Measurements from ENCODE around the gene GALNT18. TPM values are rescaled to one million over a fixed set of nuclear protein-coding genes. Genes with fewer than 3 reads are reported as not detected.

The GALNT18 gene
- polyA plus RNA-seq, 12 donors = 7.0 to 14.2 (median 10.0) TPM; not detected in 1

- DNase-seq = no peak
Observed at GRCh38 chr11:11626128-11626527, 4.3 kb upstream of the GALNT18 start.

GRCh38 chr11:11624926-11625325, 3.1 kb upstream of the GALNT18 start:
- no peak for DNase-seq

DNA sequence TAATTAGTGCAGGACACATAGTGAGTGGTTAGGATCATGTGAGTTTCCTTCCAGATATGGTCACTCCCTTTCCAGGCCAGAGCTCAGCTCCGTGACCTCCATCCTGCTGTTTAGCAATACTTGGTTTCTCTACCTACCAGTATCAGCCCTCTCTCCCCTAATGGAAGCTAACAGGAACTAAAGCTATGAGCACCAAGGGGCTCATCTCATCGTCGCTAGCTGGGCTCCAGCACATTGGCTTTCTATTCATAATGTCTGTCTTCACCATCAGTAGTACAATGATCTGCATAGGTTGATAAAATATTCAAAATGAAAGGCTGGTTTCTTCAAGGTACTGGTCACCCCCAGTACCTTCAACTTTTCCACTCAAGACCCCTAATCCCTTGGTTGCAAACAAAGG, 2.4 kb upstream of the GALNT18 start:
- DNase-seq = no peak

DNA sequence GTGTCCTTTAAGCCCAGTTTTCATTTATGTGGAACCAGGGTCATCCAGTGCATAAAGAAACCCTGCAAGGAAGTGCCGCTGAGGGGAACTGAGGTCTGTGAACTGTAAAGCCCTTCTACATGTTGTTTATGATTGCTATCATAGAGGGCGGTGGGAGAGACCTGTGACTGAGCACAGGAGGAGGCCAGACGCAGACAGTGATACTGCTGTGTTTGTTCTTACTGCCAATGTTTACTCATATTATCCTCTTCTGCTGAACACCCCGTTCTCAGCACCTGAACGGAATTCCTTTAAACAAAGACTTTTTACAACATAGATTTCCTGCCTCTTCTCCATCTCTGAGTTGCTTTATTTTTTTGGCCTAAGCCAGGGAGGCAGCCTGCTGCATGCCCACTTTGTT, 967 bp upstream of the GALNT18 start:
- DNase-seq = no peak

DNA sequence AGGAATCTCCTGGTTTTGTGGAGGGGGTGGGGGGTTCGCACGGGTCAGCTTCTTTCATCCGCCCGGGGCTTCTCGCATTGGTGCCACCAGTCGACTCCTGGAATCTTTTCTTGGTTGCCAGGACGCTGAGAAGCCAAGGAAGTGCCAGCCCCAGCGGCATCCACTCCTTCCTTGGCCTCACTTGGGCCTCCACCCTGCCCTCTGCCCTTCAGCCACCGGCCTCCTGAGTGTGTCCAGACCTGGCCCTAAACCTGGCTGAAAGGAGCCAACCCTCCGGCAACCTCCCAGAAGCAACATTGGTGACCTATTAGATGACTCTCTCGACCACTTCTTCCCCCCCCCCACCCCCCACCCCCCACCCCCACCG, 518 bp upstream of the GALNT18 start:
- no peak for DNase-seq

DNA sequence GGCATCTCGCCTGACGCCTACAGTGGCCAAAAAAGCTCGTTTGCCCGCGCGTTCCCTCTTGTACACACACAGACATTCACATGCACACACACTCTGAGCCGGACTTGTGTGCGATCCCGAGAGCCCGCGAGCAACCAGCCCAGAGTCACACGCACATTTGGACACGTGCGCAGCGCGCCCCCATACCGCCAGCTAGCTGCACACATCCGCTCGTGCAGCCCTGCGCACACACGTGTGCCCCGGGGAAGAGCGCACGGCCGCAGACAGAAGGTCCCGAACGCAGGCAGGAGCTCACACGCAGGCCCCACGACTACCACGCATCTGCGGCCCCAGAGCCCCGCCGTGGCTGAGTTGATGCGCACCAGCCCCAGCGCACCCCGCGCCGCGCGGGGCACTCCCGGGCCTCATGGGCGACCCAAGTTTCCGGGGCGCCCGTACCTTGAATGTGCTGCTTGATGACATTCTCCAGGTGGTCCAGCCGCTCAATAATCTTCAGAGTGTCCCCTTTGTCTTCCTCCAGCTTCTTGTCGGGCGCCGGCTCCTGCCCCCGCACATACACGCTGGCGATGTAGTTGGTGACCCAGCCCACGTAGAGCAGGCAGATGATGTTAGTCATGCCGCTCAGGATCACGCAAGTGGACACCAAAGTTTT, 758 bp downstream of the GALNT18 start:
- DNase-seq = peak; percentile 54

GRCh38 chr11:11620173-11620920, 1.5 kb downstream of the GALNT18 start:
- DNase-seq = no peak

GRCh38 chr11:11618973-11619435, 2.8 kb downstream of the GALNT18 start:
- no peak for DNase-seq

DNA sequence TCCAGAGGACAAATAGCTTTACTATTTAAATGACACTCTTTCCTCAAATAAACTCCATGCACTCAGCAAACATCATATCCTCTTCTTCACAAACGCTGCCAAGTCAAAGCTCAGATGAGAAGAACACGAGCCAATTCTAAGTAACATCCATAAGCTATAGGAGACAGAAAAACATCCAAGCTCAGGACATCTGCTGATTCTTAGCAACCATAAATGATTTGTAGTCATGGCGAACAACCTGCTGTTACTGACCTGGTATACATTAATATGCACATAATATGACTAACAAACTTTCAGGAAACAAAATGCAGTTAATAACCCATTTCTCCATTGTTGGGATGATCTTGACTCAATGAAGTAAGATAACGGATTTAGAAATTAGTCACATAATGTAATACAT, 6.7 kb downstream of the GALNT18 start:
- DNase-seq = no peak

DNA sequence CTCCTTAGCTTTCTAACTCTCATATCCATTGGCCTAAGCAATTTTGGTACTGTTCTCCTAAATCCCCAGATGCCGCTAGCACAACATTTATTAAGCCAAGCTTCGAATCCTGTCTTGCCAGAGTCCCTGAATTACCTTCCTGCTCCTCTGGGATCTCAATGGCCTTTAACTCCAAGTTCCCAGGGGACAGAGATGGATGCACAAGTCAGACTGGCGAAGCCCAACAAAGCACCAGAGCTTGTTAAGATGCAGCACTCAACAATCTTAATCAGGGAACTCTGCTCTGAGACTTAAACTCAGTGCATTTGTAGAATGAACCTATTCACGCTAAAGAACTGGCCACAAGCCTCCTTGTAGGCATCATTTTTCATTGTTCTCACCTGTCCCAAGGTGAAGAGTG, 9.4 kb downstream of the GALNT18 start:
- no peak for DNase-seq

DNA sequence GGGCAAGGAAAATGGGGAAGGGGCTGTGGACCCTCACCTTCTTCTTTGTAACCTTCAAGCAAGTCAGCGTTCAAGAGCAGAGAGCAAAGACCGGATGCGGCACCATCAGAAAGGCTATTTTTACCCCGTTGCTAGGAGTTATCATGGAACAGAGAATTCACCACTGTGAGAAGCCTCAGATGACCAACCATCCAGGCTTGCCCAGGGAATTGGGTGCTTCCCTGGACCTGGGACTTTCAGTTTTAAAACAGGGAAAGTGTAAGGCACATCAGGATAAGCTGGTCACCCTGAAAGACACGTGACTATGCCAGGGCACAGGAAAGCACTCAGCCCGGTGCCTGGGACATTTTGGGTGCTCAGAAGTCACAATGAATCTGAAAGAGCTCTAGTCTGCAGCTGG, 10.4 kb downstream of the GALNT18 start:
- DNase-seq = no peak

DNA sequence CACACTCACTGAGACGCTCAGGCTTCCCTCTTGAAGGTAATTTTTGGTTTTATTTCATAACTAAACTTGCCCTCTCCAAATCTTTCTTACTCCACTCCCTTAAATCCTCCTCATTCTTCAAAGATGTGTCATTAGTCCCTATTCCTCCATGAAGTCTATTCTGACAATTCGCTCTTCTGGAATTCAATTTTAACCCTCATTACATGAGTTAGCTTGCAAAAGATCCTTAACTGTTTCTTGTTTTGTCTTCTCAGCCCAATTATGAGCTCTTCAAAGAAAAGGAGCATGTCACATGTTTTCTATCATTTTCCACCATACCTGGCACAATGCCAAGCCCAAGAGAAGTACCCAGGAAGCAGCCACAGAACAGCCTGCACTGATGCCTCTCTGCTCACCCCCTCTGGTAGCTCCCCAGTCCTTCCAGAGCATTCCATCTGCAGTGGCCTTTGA, 13.0 kb downstream of the GALNT18 start:
- no peak for DNase-seq

- DNase-seq = no peak
Observed at GRCh38 chr11:11607772-11608171, 14.0 kb downstream of the GALNT18 start.

GRCh38 chr11:11605821-11606450, 15.9 kb downstream of the GALNT18 start:
- no peak for DNase-seq

- no peak for DNase-seq
Observed at GRCh38 chr11:11605181-11605580, 16.6 kb downstream of the GALNT18 start.

DNA sequence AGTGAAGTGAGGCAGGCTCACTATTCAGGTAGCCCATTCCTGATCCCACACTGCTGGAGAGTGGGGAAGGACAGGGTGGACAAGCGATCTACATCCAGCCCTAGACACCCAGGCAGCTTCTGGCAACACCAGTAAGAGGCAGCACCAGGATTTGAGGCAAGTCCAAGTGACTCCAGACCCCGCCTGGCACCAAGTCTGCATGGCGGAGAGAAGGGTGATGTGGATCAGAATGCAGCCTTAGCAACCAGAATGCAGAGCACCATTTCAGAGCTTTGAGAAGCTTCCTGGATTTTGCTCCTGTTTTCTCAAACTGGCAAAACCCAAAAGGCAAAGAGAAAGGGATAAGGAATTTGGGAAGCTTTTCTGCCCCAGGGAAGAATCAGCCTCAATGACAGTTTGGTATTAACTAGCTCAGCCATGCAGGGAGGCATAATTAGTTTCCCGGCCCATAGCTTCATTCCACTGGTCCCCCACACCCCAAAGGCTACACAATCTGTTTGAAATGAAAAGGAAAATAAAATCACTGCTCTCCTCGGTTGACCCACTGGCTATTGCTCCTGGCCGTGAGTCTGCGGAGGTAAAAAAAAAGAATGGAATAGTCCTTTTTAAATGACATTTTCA, 17.3 kb downstream of the GALNT18 start:
- DNase-seq = no peak

DNA sequence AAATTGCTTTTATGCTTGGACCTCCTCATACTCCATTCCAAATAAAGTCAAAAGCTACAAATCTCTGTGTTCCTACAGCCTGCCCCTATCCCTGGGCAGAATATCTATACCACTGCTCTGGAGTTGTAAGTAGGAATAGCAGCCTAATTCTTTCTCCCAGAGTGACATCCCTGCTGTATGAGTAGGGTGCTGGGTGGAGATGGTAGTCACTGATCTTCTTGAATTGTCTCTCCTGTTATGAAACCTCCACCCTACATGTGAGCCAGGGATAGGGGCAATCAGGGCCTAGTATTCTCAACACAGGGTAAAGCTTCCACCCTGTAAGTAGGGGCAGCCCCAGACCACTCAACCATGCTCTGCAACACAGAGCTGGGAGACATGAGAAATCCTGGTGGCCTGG, 19.8 kb downstream of the GALNT18 start:
- no peak for DNase-seq

DNA sequence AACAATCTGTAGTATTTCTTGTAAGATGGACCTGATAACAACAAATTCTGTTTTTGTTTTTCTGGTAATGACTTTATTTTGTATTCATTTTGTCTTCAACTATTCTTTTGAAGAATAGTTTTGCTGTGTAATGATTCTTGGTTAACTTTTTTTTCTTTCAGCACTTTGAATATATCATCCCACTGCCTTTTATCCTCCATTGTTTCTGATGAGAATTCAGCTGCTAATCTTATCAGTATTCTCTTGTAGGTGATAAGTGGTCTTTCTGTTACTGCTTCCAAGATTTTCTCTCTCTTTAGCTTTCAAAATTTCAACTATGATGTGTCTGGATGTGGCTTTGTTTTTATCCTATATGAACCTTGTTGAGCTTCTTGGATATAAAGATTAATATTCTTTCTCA, 21.5 kb downstream of the GALNT18 start:
- DNase-seq = no peak

DNA sequence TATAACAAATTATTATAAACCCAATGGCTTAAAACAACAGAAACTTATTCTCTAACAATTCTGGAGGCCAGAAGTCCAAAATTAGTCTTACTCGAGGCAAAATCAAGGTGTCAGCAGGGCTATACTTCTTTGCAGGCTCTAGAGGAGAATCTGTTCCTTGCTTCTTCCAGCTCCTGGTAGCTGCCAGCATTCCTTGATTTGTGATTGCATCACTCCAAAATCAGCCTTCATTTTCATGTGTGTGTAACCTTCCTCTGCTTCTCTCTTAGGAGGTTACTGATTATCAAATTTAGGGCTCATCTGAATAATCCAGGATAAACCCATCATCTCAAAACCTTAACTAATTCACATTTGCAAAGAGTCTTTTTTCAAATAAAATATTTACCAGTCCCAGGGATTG, 23.6 kb downstream of the GALNT18 start:
- DNase-seq = no peak

DNA sequence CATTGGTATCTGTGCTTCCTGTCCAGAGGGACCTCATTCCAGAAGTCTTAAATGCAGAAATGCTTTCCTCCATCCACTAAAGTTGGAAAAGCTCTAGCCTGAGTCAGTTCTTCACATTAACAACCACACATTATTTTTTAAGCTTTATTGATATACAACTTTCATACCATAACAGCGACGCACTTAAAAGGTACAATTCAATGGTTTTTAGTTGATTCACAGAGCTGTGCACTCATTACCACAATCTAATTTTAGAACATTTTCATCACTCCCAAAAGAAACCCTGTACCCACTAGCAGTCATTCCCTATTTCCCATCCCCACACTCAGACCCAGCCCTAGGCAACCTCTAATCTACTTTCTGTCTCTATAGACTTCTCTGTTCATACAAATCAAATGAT, 27.6 kb downstream of the GALNT18 start:
- DNase-seq = no peak

DNA sequence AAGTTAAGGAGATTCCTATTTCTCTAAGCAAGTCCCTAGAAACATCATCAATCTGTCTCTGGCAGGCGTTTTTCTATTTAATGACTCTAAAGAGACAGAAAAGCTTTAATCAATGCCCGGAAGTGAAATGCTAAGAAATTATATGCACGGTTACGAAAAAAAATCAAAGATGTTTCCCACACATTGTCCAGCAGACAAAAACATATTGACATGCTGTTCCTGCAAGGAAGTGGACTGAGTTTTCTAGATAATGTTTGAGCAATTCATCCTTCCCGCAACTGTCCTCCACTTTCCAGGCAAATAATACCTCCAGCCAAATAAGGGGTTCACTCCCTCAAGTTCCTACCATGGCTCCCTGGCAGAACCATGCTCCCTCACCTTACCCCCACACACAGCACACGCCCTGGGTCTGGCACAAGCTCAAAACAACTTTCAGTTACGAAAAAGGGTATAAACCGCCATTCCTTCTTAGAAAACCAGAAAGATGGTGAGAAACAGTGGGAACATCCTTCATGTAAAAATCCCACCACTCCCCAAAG, 29.6 kb downstream of the GALNT18 start:
- no peak for DNase-seq

DNA sequence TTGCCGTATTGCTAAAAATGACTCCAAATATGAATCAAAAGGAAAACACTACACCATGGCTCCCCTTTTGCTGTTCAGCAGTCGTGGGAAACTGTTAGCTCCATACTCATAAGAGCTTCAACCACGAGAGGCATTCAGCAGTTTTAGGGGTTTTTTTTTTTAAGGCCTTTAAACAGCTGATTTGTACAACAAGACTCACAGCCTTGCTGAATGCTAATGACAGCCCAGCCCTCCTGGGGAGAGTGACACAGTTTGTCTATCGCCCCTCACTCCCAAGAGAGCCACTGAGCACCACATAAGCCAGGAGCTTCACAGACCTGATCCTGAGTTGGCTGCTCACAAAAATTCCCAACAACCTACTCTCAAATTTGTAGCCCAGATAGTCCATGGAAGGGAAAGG, 32.4 kb downstream of the GALNT18 start:
- DNase-seq = no peak

Data from muscle of arm (tissue), 12 donors.